ENCODE data around the gene SMIM24. TPM values are rescaled to one million over a fixed set of nuclear protein-coding genes. Genes with fewer than 3 reads are reported as not detected.
A peak's percentile ranks its signal among the peaks of the same experiment; 100 is the strongest.

The SMIM24 gene
- total RNA-seq, 3 donors from 2014 or later (not counting 1 experiment from before 2014, with no cell fraction given) = 0.33 to 0.42 TPM; not detected in 1

DNA sequence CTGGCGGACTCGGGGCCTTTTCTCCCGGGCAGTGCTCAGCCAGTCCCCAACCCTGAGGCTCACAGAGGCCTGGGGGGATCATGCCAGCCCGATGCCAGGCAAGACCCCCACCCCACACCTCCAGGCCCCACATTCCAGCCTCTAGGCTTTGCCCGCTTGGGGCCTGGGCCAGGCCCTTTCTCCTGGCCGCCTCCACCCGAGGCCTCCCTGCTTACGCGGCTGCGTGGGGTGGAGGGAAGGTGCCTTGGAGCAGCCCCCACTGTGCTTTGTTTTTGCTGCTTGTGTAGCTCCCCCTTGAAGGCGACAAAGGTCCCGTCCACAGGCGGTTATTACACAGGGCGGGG lies 38.4 kb downstream of the SMIM24 start:
- ATAC-seq (no peak), DNase-seq (no peak)
- Mint-ChIP-seq H3K4me1 (peaks cover 11 to 12% of the 10 kb centered on the region in 2 donors), H3K27me3 (ENCODE audit: low read depth in 2 of 2) (no peaks in the 10 kb centered on the region), H3K9me3 (no peaks in the 10 kb centered on the region), H3K4me3 (no peak overlapping the region), H3K27ac (no peak overlapping the region), H3K36me3 (no peaks in the 10 kb centered on the region)
- Histone ChIP-seq H3K4me1 (ENCODE audit: control insufficient read depth, insufficient read depth, low read length) (no peaks in the 10 kb centered on the region), H3K27me3 (ENCODE audit: control insufficient read depth, insufficient read depth, low read length) (no peaks in the 10 kb centered on the region), H3K4me3 (ENCODE audit: low read length) (no peak overlapping the region), H3K9me3 (ENCODE audit: control insufficient read depth, insufficient read depth, low read length) (no peaks in the 10 kb centered on the region), H3K27ac (ENCODE audit: low read length) (no peak overlapping the region), H3K36me3 (ENCODE audit: control insufficient read depth, insufficient read depth, low read length) (no peaks in the 10 kb centered on the region)
- intact Hi-C loops (cut with micrococcal nuclease) = no loop called here
- TF ChIP-seq, protein P1, sequence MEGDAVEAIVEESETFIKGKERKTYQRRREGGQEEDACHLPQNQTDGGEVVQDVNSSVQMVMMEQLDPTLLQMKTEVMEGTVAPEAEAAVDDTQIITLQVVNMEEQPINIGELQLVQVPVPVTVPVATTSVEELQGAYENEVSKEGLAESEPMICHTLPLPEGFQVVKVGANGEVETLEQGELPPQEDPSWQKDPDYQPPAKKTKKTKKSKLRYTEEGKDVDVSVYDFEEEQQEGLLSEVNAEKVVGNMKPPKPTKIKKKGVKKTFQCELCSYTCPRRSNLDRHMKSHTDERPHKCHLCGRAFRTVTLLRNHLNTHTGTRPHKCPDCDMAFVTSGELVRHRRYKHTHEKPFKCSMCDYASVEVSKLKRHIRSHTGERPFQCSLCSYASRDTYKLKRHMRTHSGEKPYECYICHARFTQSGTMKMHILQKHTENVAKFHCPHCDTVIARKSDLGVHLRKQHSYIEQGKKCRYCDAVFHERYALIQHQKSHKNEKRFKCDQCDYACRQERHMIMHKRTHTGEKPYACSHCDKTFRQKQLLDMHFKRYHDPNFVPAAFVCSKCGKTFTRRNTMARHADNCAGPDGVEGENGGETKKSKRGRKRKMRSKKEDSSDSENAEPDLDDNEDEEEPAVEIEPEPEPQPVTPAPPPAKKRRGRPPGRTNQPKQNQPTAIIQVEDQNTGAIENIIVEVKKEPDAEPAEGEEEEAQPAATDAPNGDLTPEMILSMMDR (IDR thresholded peaks at IDR 0.05) = no peak
- WGBS (ENCODE audit: insufficient coverage) = 94% methylated on average over 14 of the region's 14 CpGs

GRCh38 chr19:3441089-3441985 lies 39.0 kb downstream of the SMIM24 start:
- H3K36me3 Mint-ChIP-seq = no peaks in the 10 kb centered on the region
- no peaks in the 10 kb centered on the region for H3K9me3 Mint-ChIP-seq
- Histone ChIP-seq H3K4me1 (ENCODE audit: control insufficient read depth, insufficient read depth, low read length) (no peaks in the 10 kb centered on the region), H3K27ac (ENCODE audit: low read length) (no peak overlapping the region), H3K27me3 (ENCODE audit: control insufficient read depth, insufficient read depth, low read length) (no peaks in the 10 kb centered on the region), H3K36me3 (ENCODE audit: control insufficient read depth, insufficient read depth, low read length) (no peaks in the 10 kb centered on the region), H3K9me3 (ENCODE audit: control insufficient read depth, insufficient read depth, low read length) (no peaks in the 10 kb centered on the region), H3K4me3 (ENCODE audit: low read length) (no peak overlapping the region)
- H3K27me3 Mint-ChIP-seq (ENCODE audit: low read depth in 2 of 2) = no peaks in the 10 kb centered on the region
- no peak for ATAC-seq
- H3K4me3 Mint-ChIP-seq = no peak overlapping the region
- intact Hi-C loops (cut with micrococcal nuclease) = no loop called here
- H3K27ac Mint-ChIP-seq = no peak overlapping the region
- no peak for DNase-seq
- WGBS (ENCODE audit: insufficient coverage) = 95% methylated on average over 25 of the region's 25 CpGs
- H3K4me1 Mint-ChIP-seq = peaks cover 11 to 12% of the 10 kb centered on the region in 2 donors
- TF ChIP-seq, protein P1 (IDR thresholded peaks at IDR 0.05) = no peak

GRCh38 chr19:3440082-3440481 lies 40.2 kb downstream of the SMIM24 start:
- H3K4me1 ChIP-seq (ENCODE audit: control insufficient read depth, insufficient read depth, low read length) = peaks cover 6% of the 10 kb centered on the region
- no peak overlapping the region for H3K27ac ChIP-seq (ENCODE audit: low read length)
- Mint-ChIP-seq H3K4me1 (peaks cover 17 to 20% of the 10 kb centered on the region in 2 donors), H3K27me3 (ENCODE audit: low read depth in 2 of 2) (no peaks in the 10 kb centered on the region), H3K36me3 (no peaks in the 10 kb centered on the region), H3K9me3 (no peaks in the 10 kb centered on the region), H3K27ac (no peak overlapping the region), H3K4me3 (no peak overlapping the region)
- H3K27me3 ChIP-seq (ENCODE audit: control insufficient read depth, insufficient read depth, low read length) = no peaks in the 10 kb centered on the region
- TF ChIP-seq, protein P1 (IDR thresholded peaks at IDR 0.05) = peak; percentile 39
- 84% methylated on average over 13 of the region's 13 CpGs for WGBS (ENCODE audit: insufficient coverage)
- no peaks in the 10 kb centered on the region for H3K9me3 ChIP-seq (ENCODE audit: control insufficient read depth, insufficient read depth, low read length)
- intact Hi-C loops (cut with micrococcal nuclease) = no loop called here
- H3K4me3 ChIP-seq (ENCODE audit: low read length) = no peak overlapping the region
- H3K36me3 ChIP-seq (ENCODE audit: control insufficient read depth, insufficient read depth, low read length) = no peaks in the 10 kb centered on the region
- ATAC-seq = peak; percentile 42 to 45 (median 44)
- DNase-seq = peak; percentile 44 to 73
